NCI-H1694 (cell line): ENCODE data around the gene DROSHA.

Experiments used
- DNase-seq: peaks from one replicate; lab custom pipeline; 2025; lab: John Stamatoyannopoulos, UW

Gene DROSHA

GRCh38 chr5:31464081-31464480 lies 67.8 kb downstream of the DROSHA start:
- no peak for DNase-seq

- no peak for DNase-seq
Measured at GRCh38 chr5:31463351-31463750, 68.5 kb downstream of the DROSHA start.

- no peak for DNase-seq
Measured at GRCh38 chr5:31459594-31459993, 72.3 kb downstream of the DROSHA start.

GRCh38 chr5:31455172-31455571 lies 76.7 kb downstream of the DROSHA start:
- DNase-seq = no peak

- DNase-seq = no peak
Measured at GRCh38 chr5:31453522-31453921, 78.4 kb downstream of the DROSHA start.

- no peak for DNase-seq
Measured at GRCh38 chr5:31452314-31452713, 79.6 kb downstream of the DROSHA start.

GRCh38 chr5:31449962-31450361 lies 81.9 kb downstream of the DROSHA start:
- DNase-seq = no peak

- no peak for DNase-seq
Measured at GRCh38 chr5:31449174-31449573, 82.7 kb downstream of the DROSHA start.

- DNase-seq = no peak
Measured at GRCh38 chr5:31445041-31445600, 86.8 kb downstream of the DROSHA start.

- DNase-seq = no peak
Measured at GRCh38 chr5:31443572-31443971, 88.3 kb downstream of the DROSHA start.

GRCh38 chr5:31442058-31442745 lies 89.7 kb downstream of the DROSHA start:
- DNase-seq = no peak

- no peak for DNase-seq
Measured at GRCh38 chr5:31436851-31437250, 95.0 kb downstream of the DROSHA start.

GRCh38 chr5:31435730-31436129 lies 96.2 kb downstream of the DROSHA start:
- no peak for DNase-seq

GRCh38 chr5:31434898-31435297 lies 97.0 kb downstream of the DROSHA start:
- no peak for DNase-seq

GRCh38 chr5:31433229-31433628 lies 98.7 kb downstream of the DROSHA start:
- no peak for DNase-seq

GRCh38 chr5:31427724-31428309 lies 104.1 kb downstream of the DROSHA start:
- DNase-seq = no peak

GRCh38 chr5:31427013-31427723 lies 104.7 kb downstream of the DROSHA start:
- no peak for DNase-seq

GRCh38 chr5:31421806-31422586 lies 109.9 kb downstream of the DROSHA start:
- DNase-seq = no peak

- DNase-seq = no peak
Measured at GRCh38 chr5:31417512-31417911, 114.4 kb downstream of the DROSHA start.

- DNase-seq = no peak
Measured at GRCh38 chr5:31416547-31416946, 115.3 kb downstream of the DROSHA start.

GRCh38 chr5:31415960-31416359 lies 115.9 kb downstream of the DROSHA start:
- no peak for DNase-seq
